H9 (cell line): ENCODE measurements around the gene EGLN1. TPM values are rescaled to one million over a fixed set of nuclear protein-coding genes. Genes with fewer than 3 reads are reported as not detected.

Experiments used
- DNase-seq: peaks from one replicate; pipeline ENCODE4 v3.0.0-alpha.2; 2017
- H2AFZ ChIP-seq: one replicate; pipeline ENCODE4 v1.6.1; 2013; ENCODE audit warnings: mild to moderate bottlenecking, low read length, control low read depth, moderate library complexity
- H2AK5ac ChIP-seq: 2 replicates; pipeline ENCODE4 v1.6.1; 2013; ENCODE audit warnings: low read length, control low read depth, mixed read lengths; ENCODE audit not compliant: insufficient read length
- H2BK120ac ChIP-seq: one replicate; pipeline ENCODE4 v1.6.1; 2013; ENCODE audit warnings: low read depth, mild to moderate bottlenecking, low read length, control low read depth, inconsistent platforms; ENCODE audit not compliant: poor library complexity, severe bottlenecking
- H2BK12ac ChIP-seq: 2 replicates; pipeline ENCODE4 v1.6.1; 2013; ENCODE audit warnings: low read length, control low read depth, mixed read lengths, low read depth; ENCODE audit not compliant: insufficient read length
- H2BK15ac ChIP-seq: 2 replicates; pipeline ENCODE4 v1.6.1; 2013; ENCODE audit warnings: low read depth, low read length, control low read depth
- H2BK20ac ChIP-seq: one replicate; pipeline ENCODE4 v1.6.1; 2013; ENCODE audit warnings: low read depth, mild to moderate bottlenecking, low read length, control low read depth, inconsistent platforms; ENCODE audit not compliant: poor library complexity, severe bottlenecking
- H2BK5ac ChIP-seq: 2 replicates; pipeline ENCODE4 v1.6.1; 2013; ENCODE audit warnings: low read length, control low read depth, mixed read lengths; ENCODE audit not compliant: insufficient read length
- H3K14ac ChIP-seq: 2 replicates; pipeline ENCODE4 v1.6.1; 2013; ENCODE audit warnings: low read length, control low read depth; ENCODE audit not compliant: insufficient read depth
- H3K18ac ChIP-seq: 2 replicates; pipeline ENCODE4 v1.6.1; 2013; ENCODE audit warnings: low read depth, mild to moderate bottlenecking, mixed read lengths, low read length, control low read depth; ENCODE audit not compliant: insufficient read length
- H3K23ac ChIP-seq: 2 replicates; pipeline ENCODE4 v1.6.1; 2013; ENCODE audit warnings: low read length, control low read depth, mixed read lengths, low read depth; ENCODE audit not compliant: insufficient read length
- H3K23me2 ChIP-seq: 2 replicates; pipeline ENCODE4 v1.6.1; 2013; ENCODE audit warnings: low read depth, mild to moderate bottlenecking, mixed read lengths, low read length, control low read depth; ENCODE audit not compliant: insufficient read length, poor library complexity, severe bottlenecking
- H3K27ac ChIP-seq: 2 replicates; pipeline ENCODE4 v1.5.1; 2013; ENCODE audit warnings: low read length, control low read depth, mixed read lengths, low read depth; ENCODE audit not compliant: insufficient read length
- H3K27me3 ChIP-seq: 2 replicates; pipeline ENCODE4 v1.6.1; 2013; ENCODE audit warnings: low read length, control low read depth, inconsistent platforms; ENCODE audit not compliant: insufficient read depth
- H3K4ac ChIP-seq: 2 replicates; pipeline ENCODE4 v1.6.1; 2013; ENCODE audit warnings: low read depth, mild to moderate bottlenecking, control low read depth, inconsistent platforms, low read length, moderate library complexity
- H3K4me1 ChIP-seq: 2 replicates; pipeline ENCODE4 v1.6.1; 2013; ENCODE audit warnings: low read length, control low read depth, inconsistent platforms; ENCODE audit not compliant: insufficient read depth
- H3K4me2 ChIP-seq: 2 replicates; pipeline ENCODE4 v1.6.1; 2013; ENCODE audit warnings: low read length, control low read depth, mixed read lengths; ENCODE audit not compliant: insufficient read length, insufficient read depth
- H3K56ac ChIP-seq: 2 replicates; pipeline ENCODE4 v1.6.1; 2013; ENCODE audit warnings: low read depth, mild to moderate bottlenecking, mixed read lengths, low read length, control low read depth; ENCODE audit not compliant: insufficient read length
- H3K79me1 ChIP-seq: 2 replicates; pipeline ENCODE4 v1.6.1; 2013; ENCODE audit warnings: low read depth, mild to moderate bottlenecking, moderate library complexity, low read length, control low read depth, inconsistent platforms; ENCODE audit not compliant: insufficient read depth, poor library complexity, severe bottlenecking
- H3K79me2 ChIP-seq: 2 replicates; pipeline ENCODE4 v1.6.1; 2013; ENCODE audit warnings: low read length, control low read depth, inconsistent platforms; ENCODE audit not compliant: insufficient read depth
- H3K9ac ChIP-seq: 2 replicates; pipeline ENCODE4 v1.6.1; 2013; ENCODE audit warnings: low read length, control low read depth, mixed read lengths; ENCODE audit not compliant: insufficient read length; ENCODE audit errors: extremely low read depth
- H3K9me3 ChIP-seq: one replicate; pipeline ENCODE4 v1.6.1; 2013; ENCODE audit warnings: low read depth, low read length, inconsistent platforms; ENCODE audit not compliant: control insufficient read depth
- H3T11ph ChIP-seq: one replicate; pipeline ENCODE4 v1.6.1; 2013; ENCODE audit warnings: mild to moderate bottlenecking, low read length, control low read depth, inconsistent platforms
- H4K20me1 ChIP-seq: one replicate; pipeline ENCODE4 v1.6.1; 2013; ENCODE audit not compliant: control insufficient read depth, insufficient read length, insufficient read depth
- H4K5ac ChIP-seq: 2 replicates; pipeline ENCODE4 v1.6.1; 2013; ENCODE audit warnings: low read depth, mild to moderate bottlenecking, mixed read lengths, low read length, control low read depth; ENCODE audit not compliant: insufficient read length
- H4K8ac ChIP-seq: replicated peaks from 2 replicates; pipeline ENCODE4 v1.6.1; 2013; ENCODE audit warnings: low read length, control low read depth, mixed read lengths, low read depth; ENCODE audit not compliant: insufficient read length
- H4K91ac ChIP-seq: 2 replicates; pipeline ENCODE4 v1.6.1; 2013; ENCODE audit warnings: low read depth, mild to moderate bottlenecking, moderate library complexity, mixed read lengths, low read length, control low read depth; ENCODE audit not compliant: insufficient read length
- H3K27ac Mint-ChIP-seq, 3 experiments: 2 replicates in 2 of 3; 3 replicates in 1 of 3; pipeline ENCODE4 v1.8.0; 2020 to 2021; ENCODE audit warnings: mixed read lengths in 3 of 3, mild to moderate bottlenecking in 1 of 3, moderate library complexity in 1 of 3
- H3K27me3 Mint-ChIP-seq: 2 replicates; pipeline ENCODE4 v1.8.0; 2021; ENCODE audit warnings: low read depth, mild to moderate bottlenecking, moderate library complexity, mixed read lengths
- H3K36me3 Mint-ChIP-seq, 3 experiments: 2 replicates in 2 of 3; 3 replicates in 1 of 3; pipeline ENCODE4 v1.8.0; 2020 to 2021; ENCODE audit warnings: low read depth in 3 of 3, mixed read lengths in 3 of 3; ENCODE audit not compliant: insufficient read depth in 1 of 3
- H3K4me1 Mint-ChIP-seq, 2 experiments: 2 replicates each; pipeline ENCODE4 v1.8.0; 2020; ENCODE audit warnings: mixed read lengths in 2 of 2
- H3K4me3 Mint-ChIP-seq, 2 experiments: 2 replicates in 1 of 2; 3 replicates in 1 of 2; pipeline ENCODE4 v1.8.0; 2020 to 2021; ENCODE audit warnings: mild to moderate bottlenecking in 2 of 2, mixed read lengths in 2 of 2, moderate library complexity in 1 of 2
- H3K9me3 Mint-ChIP-seq, 2 experiments: 2 replicates in 1 of 2; 3 replicates in 1 of 2; pipeline ENCODE4 v1.8.0; 2020; ENCODE audit warnings: mild to moderate bottlenecking in 2 of 2, mixed read lengths in 2 of 2, moderate library complexity in 1 of 2
- CTCF ChIP-seq: fragments of 200-600 bp; sonication (generic); conservative IDR thresholded peaks from 3 replicates; pipeline ENCODE4 v1.8.0; 2021; ENCODE audit warnings: antibody characterized with exemption, mild to moderate bottlenecking
- WGBS: extraction: QIAGEN DNeasy Blood & Tissue Kit; methylation state at CpG from one replicate; pipeline ENCODE4 v1.1.7; 2013; ENCODE audit warnings: missing lambda C conversion rate, low lambda C conversion rate, mixed read lengths; ENCODE audit not compliant: insufficient read length; ENCODE audit errors: extremely low coverage; 5-methylcytosine and 5-hydroxymethylcytosine counted together
- total RNA-seq: library from RNA; stranded (reverse); gene quantifications from 2 replicates; pipeline ENCODE4 v1.2.1, GENCODE V29; 2021

EGLN1 gene
- total RNA-seq, 1 experiment from 2014 or later, result 8.4 TPM

- no peak overlapping the region for H2AK5ac ChIP-seq
- H3T11ph ChIP-seq, result no peak overlapping the region
- no peaks in the 10 kb centered on the region for H3K79me1 ChIP-seq
- no peaks in the 10 kb centered on the region for H3K4me1 ChIP-seq
- H4K5ac ChIP-seq, result no peak overlapping the region
- Mint-ChIP-seq H3K9me3 (no peaks in the 10 kb centered on the region), H3K4me1 (no peaks in the 10 kb centered on the region), H3K4me3 (no peak overlapping the region), H3K27me3 (no peaks in the 10 kb centered on the region), H3K36me3 (peaks cover 0 to 11% (median 0%) of the 10 kb centered on the region in 3 experiments; a peak in 1 of 7 replicates), H3K27ac (no peak overlapping the region)
- no peak overlapping the region for H2BK12ac ChIP-seq
- no peak overlapping the region for H3K4me2 ChIP-seq
- no peak overlapping the region for H3K4ac ChIP-seq
- no peak for TF ChIP-seq CTCF
- H2BK5ac ChIP-seq, result no peak overlapping the region
- H3K23me2 ChIP-seq, result no peaks in the 10 kb centered on the region
- no peak overlapping the region for H3K18ac ChIP-seq
- no peak overlapping the region for H3K56ac ChIP-seq
- no peak overlapping the region for H2AFZ ChIP-seq
- H2BK15ac ChIP-seq, result no peak overlapping the region
- no peaks in the 10 kb centered on the region for H3K27me3 ChIP-seq
- H3K14ac ChIP-seq, result no peak overlapping the region
- no peaks in the 10 kb centered on the region for H3K9me3 ChIP-seq
- H4K91ac ChIP-seq, result no peak overlapping the region
- H3K79me2 ChIP-seq, result no peaks in the 10 kb centered on the region
- H3K27ac ChIP-seq, result no peak overlapping the region
- no peak overlapping the region for H4K8ac ChIP-seq
- no peak overlapping the region for H2BK120ac ChIP-seq
- WGBS, result no CpG with 5 or more reads among the region's 1 CpG
- H3K9ac ChIP-seq, result no peak overlapping the region
- H4K20me1 ChIP-seq, result no peaks in the 10 kb centered on the region
- no peak overlapping the region for H3K23ac ChIP-seq
- DNase-seq, result no peak
- no peak overlapping the region for H2BK20ac ChIP-seq
Measured at GRCh38 chr1:231362325-231362724, 59.8 kb downstream of the EGLN1 start.
